CD4-positive, alpha-beta T cell (primary cell): ENCODE measurements around the gene RIPK4. TPM values are rescaled to one million over a fixed set of nuclear protein-coding genes. Genes with fewer than 3 reads are reported as not detected.

Experiments used
- ATAC-seq: fragments of 200-7000 bp; cut with Tn5 transposase; one replicate; pipeline ENCODE4 v1.10.0; 2022; ENCODE audit warnings: mild to moderate bottlenecking; ENCODE audit not compliant: poor library complexity
- CTCF ChIA-PET: fragments of 350-600 bp; sonication (Branson Sonifier 250); formaldehyde crosslinking; loops from one replicate; lab custom pipeline; 2021; ENCODE audit warnings: antibody characterized with exemption, inconsistent platforms; lab: Charles Lee
- POLR2A ChIA-PET: fragments of 350-600 bp; sonication (Branson Sonifier 250); formaldehyde crosslinking; loops from one replicate; lab custom pipeline; 2021; ENCODE audit warnings: antibody characterized with exemption, inconsistent platforms; lab: Charles Lee
- DNase-seq, 14 experiments: peaks; one replicate each; pipeline ENCODE4 v3.0.0-alpha.2; 2013 to 2020; ENCODE audit warnings: mixed read lengths in 2 of 14
- H3K27ac ChIP-seq, 2 donors: one replicate each; pipeline versions ENCODE4 v1.5.1 to v1.7.0; 2013; ENCODE audit warnings: low read length in 2 of 2, low read depth in 1 of 2, mild to moderate bottlenecking in 1 of 2
- H3K27me3 ChIP-seq, 2 experiments: 1 replicate in 1 of 2; 2 replicates in 1 of 2; pipeline versions ENCODE4 v1.6.1 to v1.7.0; 2013; ENCODE audit warnings: low read length in 2 of 2, control low read depth in 1 of 2, mild to moderate bottlenecking in 1 of 2, moderate library complexity in 1 of 2; ENCODE audit not compliant: insufficient read depth in 2 of 2, control insufficient read depth in 1 of 2
- H3K36me3 ChIP-seq: one replicate; pipeline ENCODE4 v1.6.1; 2013; ENCODE audit warnings: low read length, control low read depth; ENCODE audit not compliant: insufficient read depth
- H3K4me1 ChIP-seq: one replicate; pipeline ENCODE4 v1.6.1; 2013; ENCODE audit warnings: low read length, control low read depth; ENCODE audit not compliant: insufficient read depth
- H3K4me3 ChIP-seq: one replicate; pipeline ENCODE4 v1.5.1; 2013; ENCODE audit warnings: mild to moderate bottlenecking, low read length, moderate library complexity
- H3K9me3 ChIP-seq, 2 experiments: 1 replicate in 1 of 2; 2 replicates in 1 of 2; pipeline versions ENCODE4 v1.6.1 to v1.7.0; 2013; ENCODE audit warnings: low read length in 2 of 2, mild to moderate bottlenecking in 2 of 2, control low read depth in 1 of 2, moderate library complexity in 1 of 2; ENCODE audit not compliant: control insufficient read depth in 1 of 2, insufficient read depth in 1 of 2
- H3K27ac Mint-ChIP-seq: one replicate; pipeline ENCODE4 v1.8.0; 2020; ENCODE audit warnings: mixed read lengths
- H3K27me3 Mint-ChIP-seq: one replicate; pipeline ENCODE4 v1.8.0; 2021; ENCODE audit warnings: mixed read lengths
- H3K36me3 Mint-ChIP-seq: one replicate; pipeline ENCODE4 v1.8.0; 2021; ENCODE audit warnings: low read depth, mixed read lengths
- H3K4me1 Mint-ChIP-seq: one replicate; pipeline ENCODE4 v1.8.0; 2021; ENCODE audit warnings: low read depth, mixed read lengths
- H3K4me3 Mint-ChIP-seq: one replicate; pipeline ENCODE4 v1.8.0; 2020; ENCODE audit warnings: mild to moderate bottlenecking, mixed read lengths
- H3K9me3 Mint-ChIP-seq: one replicate; pipeline ENCODE4 v1.8.0; 2020; ENCODE audit warnings: mixed read lengths
- intact Hi-C, 2 experiments: fragments of 100-400 bp; cut with DNase I in 1 of 2; cut with micrococcal nuclease in 1 of 2; formaldehyde crosslinking; loops; one replicate each; pipeline versions ENCODE4 v1.15.1 to v1.9.0; 2023 to 2025; cut with DNase I, micrococcal nuclease
- total RNA-seq, 174 experiments: library from RNA in 2 of 174; stranded (reverse) in 2 of 174; gene quantifications; one replicate each; pipeline ENCODE4 v1.2.3 and lab custom pipeline; 2021 to 2026
- TF ChIP-seq, protein P1 (sequence below): fragments of 200-600 bp; IDR thresholded peaks from one replicate; pipeline ENCODE4 v1.8.0; 2022; ENCODE audit warnings: antibody characterized with exemption, mild to moderate bottlenecking

Gene RIPK4
- total RNA-seq, 2 experiments from 2014 or later, result 2.5 to 3.0 TPM

GRCh38 chr21:41744028-41744930 is 22.6 kb downstream of the RIPK4 start:
- H3K4me1 Mint-ChIP-seq, result no peaks in the 10 kb centered on the region
- intact Hi-C loops, result no loop called here
- DNase-seq (no peak), ATAC-seq (no peak)
- H3K4me3 ChIP-seq, result no peak overlapping the region
- no peaks in the 10 kb centered on the region for H3K36me3 ChIP-seq
- peaks cover 0 to 13% of the 10 kb centered on the region in 2 experiments for H3K9me3 ChIP-seq
- H3K4me1 ChIP-seq, result no peaks in the 10 kb centered on the region
- no peaks in the 10 kb centered on the region for H3K9me3 Mint-ChIP-seq
- H3K27me3 ChIP-seq, result no peaks in the 10 kb centered on the region
- TF ChIP-seq, protein P1, sequence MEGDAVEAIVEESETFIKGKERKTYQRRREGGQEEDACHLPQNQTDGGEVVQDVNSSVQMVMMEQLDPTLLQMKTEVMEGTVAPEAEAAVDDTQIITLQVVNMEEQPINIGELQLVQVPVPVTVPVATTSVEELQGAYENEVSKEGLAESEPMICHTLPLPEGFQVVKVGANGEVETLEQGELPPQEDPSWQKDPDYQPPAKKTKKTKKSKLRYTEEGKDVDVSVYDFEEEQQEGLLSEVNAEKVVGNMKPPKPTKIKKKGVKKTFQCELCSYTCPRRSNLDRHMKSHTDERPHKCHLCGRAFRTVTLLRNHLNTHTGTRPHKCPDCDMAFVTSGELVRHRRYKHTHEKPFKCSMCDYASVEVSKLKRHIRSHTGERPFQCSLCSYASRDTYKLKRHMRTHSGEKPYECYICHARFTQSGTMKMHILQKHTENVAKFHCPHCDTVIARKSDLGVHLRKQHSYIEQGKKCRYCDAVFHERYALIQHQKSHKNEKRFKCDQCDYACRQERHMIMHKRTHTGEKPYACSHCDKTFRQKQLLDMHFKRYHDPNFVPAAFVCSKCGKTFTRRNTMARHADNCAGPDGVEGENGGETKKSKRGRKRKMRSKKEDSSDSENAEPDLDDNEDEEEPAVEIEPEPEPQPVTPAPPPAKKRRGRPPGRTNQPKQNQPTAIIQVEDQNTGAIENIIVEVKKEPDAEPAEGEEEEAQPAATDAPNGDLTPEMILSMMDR, result no peak
- H3K27ac Mint-ChIP-seq, result no peak overlapping the region
- peaks cover 24% of the 10 kb centered on the region for H3K36me3 Mint-ChIP-seq
- POLR2A ChIA-PET, result no interaction called here
- no peak overlapping the region for H3K4me3 Mint-ChIP-seq
- no peaks in the 10 kb centered on the region for H3K27me3 Mint-ChIP-seq
- H3K27ac ChIP-seq, result no peak overlapping the region
- CTCF ChIA-PET, result no interaction called here

GRCh38 chr21:41743321-41744027 is 23.4 kb downstream of the RIPK4 start:
- no peak for ATAC-seq
- Histone ChIP-seq H3K27ac (no peak overlapping the region), H3K36me3 (no peaks in the 10 kb centered on the region), H3K27me3 (no peaks in the 10 kb centered on the region), H3K9me3 (peaks cover 0 to 13% of the 10 kb centered on the region in 2 experiments), H3K4me3 (no peak overlapping the region), H3K4me1 (no peaks in the 10 kb centered on the region)
- Mint-ChIP-seq H3K27ac (no peak overlapping the region), H3K4me1 (no peaks in the 10 kb centered on the region), H3K9me3 (peaks cover 3% of the 10 kb centered on the region), H3K4me3 (no peak overlapping the region), H3K36me3 (peaks cover 28% of the 10 kb centered on the region), H3K27me3 (no peaks in the 10 kb centered on the region)
- CTCF ChIA-PET, result no interaction called here
- no peak for DNase-seq
- TF ChIP-seq, protein P1, result no peak
- intact Hi-C loops, result no loop called here
- POLR2A ChIA-PET, result no interaction called here

DNA sequence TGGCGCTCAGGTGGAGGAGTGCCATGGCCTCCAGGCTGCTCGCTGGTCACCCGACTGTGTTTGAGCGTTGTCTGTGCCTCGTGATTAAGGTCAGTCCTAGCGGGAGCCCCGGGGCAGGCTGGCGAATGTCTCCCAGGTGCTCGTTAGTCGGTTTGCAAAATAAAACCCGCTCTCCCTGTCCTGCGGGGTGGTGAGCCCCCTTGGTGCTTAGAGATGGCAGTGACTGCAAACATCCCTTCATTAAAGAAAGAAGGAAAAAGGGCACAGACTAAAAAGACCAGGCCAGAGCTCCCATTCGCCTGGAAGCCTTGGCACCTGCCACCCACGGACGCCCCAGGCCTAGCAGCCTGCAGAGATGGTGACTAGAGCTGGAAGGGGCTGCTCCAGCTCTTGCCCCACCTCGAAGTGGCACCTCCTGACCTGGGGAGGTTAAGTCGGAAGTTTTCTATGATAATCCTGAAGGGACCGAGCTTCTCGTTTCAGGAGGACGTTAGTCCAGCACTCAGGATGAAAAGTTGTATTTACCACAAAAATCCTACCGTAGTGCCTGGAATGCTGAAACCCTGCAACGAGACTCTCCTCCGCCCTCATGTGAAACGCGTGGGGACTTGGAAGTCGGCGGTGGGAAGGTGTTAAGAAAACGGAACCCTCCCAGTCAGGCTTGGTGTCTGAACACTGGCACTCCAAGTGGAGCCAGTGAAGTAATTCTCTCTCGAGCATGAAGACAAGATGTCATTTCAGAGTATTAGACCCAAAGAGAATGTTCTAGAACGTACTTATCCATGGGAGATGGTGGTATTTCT is 24.6 kb downstream of the RIPK4 start:
- Histone ChIP-seq H3K9me3 (peaks cover 0 to 21% of the 10 kb centered on the region in 2 experiments), H3K36me3 (no peaks in the 10 kb centered on the region), H3K4me3 (no peak overlapping the region), H3K27me3 (peaks cover 0 to 4% of the 10 kb centered on the region in 2 experiments), H3K4me1 (no peaks in the 10 kb centered on the region), H3K27ac (no peak overlapping the region)
- CTCF ChIA-PET, result no interaction called here
- Mint-ChIP-seq H3K4me3 (no peak overlapping the region), H3K27me3 (no peaks in the 10 kb centered on the region), H3K27ac (no peak overlapping the region), H3K36me3 (peaks cover 33% of the 10 kb centered on the region), H3K4me1 (no peaks in the 10 kb centered on the region), H3K9me3 (peaks cover 3% of the 10 kb centered on the region)
- DNase-seq, result no peak
- POLR2A ChIA-PET, result no interaction called here
- TF ChIP-seq, protein P1, result no peak
- intact Hi-C loops, result no loop called here
- ATAC-seq, result no peak
